Sigmoid colon (tissue), 7 donors: Measurements from ENCODE around the gene DHDDS. TPM values are rescaled to one million over a fixed set of nuclear protein-coding genes. Genes with fewer than 3 reads are reported as not detected.
"Not testable (repeated sequence)": the region's sequence is repeated elsewhere in the genome, so short reads cannot be mapped to it uniquely, and the experiment has no call there.

ENCODE experiments used
- DNase-seq: peaks from one replicate; pipeline ENCODE4 v3.0.0-alpha.2; 2019
- H3K27ac ChIP-seq, 4 donors: fragments of 200-600 bp; sonication (generic); one replicate each; pipeline ENCODE4 v1.5.1; 2016 to 2019; ENCODE audit warnings: mild to moderate bottlenecking in 1 of 4
- H3K27me3 ChIP-seq, 3 donors: fragments of 200-600 bp; sonication (generic); one replicate each; pipeline ENCODE4 v1.5.1; 2019; ENCODE audit warnings: mild to moderate bottlenecking in 1 of 3
- H3K36me3 ChIP-seq, 4 donors: fragments of 200-600 bp; sonication (generic); one replicate each; pipeline ENCODE4 v1.5.1; 2016 to 2019
- H3K4me1 ChIP-seq, 4 donors: fragments of 200-600 bp; sonication (generic); one replicate each; pipeline ENCODE4 v1.5.1; 2017 to 2019
- H3K4me3 ChIP-seq, 4 donors: fragments of 200-600 bp; sonication (generic); one replicate each; pipeline ENCODE4 v1.5.1; 2017 to 2019; ENCODE audit warnings: mild to moderate bottlenecking in 2 of 4, moderate library complexity in 1 of 4
- H3K9me3 ChIP-seq, 4 donors: fragments of 200-600 bp in 3 of 4; sonication (generic) in 3 of 4; one replicate each; pipeline versions ENCODE4 v1.5.1 to v1.6.1; 2013 to 2019
- CTCF ChIP-seq, 4 experiments: fragments of 450-650 bp in 3 of 4; fragments of 200-600 bp in 1 of 4; IDR thresholded peaks; one replicate each; pipeline ENCODE4 v1.5.1; 2016 to 2019; ENCODE audit warnings: antibody characterized with exemption in 4 of 4, mild to moderate bottlenecking in 3 of 4, moderate library complexity in 2 of 4
- EP300 ChIP-seq, 4 donors: sonication (generic); formaldehyde crosslinking; IDR thresholded peaks; one replicate each; pipeline ENCODE4 v1.6.1; 2017; ENCODE audit warnings: antibody characterized with exemption in 4 of 4
- POLR2A ChIP-seq, 2 donors: fragments of 450-650 bp; IDR thresholded peaks; one replicate each; pipeline ENCODE4 v1.6.1; 2016; ENCODE audit warnings: antibody characterized with exemption in 2 of 2, mild to moderate bottlenecking in 2 of 2, moderate library complexity in 2 of 2
- POLR2AphosphoS5 ChIP-seq, 4 donors: sonication (generic); formaldehyde crosslinking; IDR thresholded peaks; one replicate each; pipeline ENCODE4 v1.6.1; 2017; ENCODE audit warnings: antibody characterized with exemption in 4 of 4
- WGBS, 2 donors: extraction: QIAGEN DNeasy Blood & Tissue Kit; methylation state at CpG; one replicate each; pipeline ENCODE4 v1.1.7; 2013; 5-methylcytosine and 5-hydroxymethylcytosine counted together
- intact Hi-C: fragments of 100-400 bp; cut with DNase I; formaldehyde crosslinking; loops from one replicate; pipeline ENCODE4 v1.15.1; 2023
- polyA plus RNA-seq, 3 donors: library from polyadenylated mRNA; stranded (reverse); fragments of 200-250 nt; gene quantifications; one replicate each; pipeline ENCODE4 v1.2.3, GENCODE V29; 2013
- total RNA-seq, 4 donors: library from RNA; depleted of rRNA; stranded (reverse); fragments of >200 nt; gene quantifications; one replicate each; pipeline ENCODE4 v1.1.0, GENCODE V29; 2016
- donor health status: healthy with polysubstance abuse.
- donor health status: Bipolar disorder and iron deficiency.
- donor health status: healthy.

The DHDDS gene
- total and polyA plus RNA-seq, 7 donors = 16.6 to 64.3 (median 33.5) TPM

GRCh38 chr1:26498894-26499293 is 66.8 kb downstream of the DHDDS start:
- H3K4me1 ChIP-seq = peaks cover 3 to 17% (median 9%) of the 10 kb centered on the region in 4 donors
- H3K36me3 ChIP-seq = no peaks in the 10 kb centered on the region
- intact Hi-C loops = no loop called here
- TF ChIP-seq EP300 (IDR thresholded peaks at IDR 0.05) (no peak), CTCF (IDR thresholded peaks at IDR 0.05) (no peak), POLR2A (IDR thresholded peaks at IDR 0.05) (no peak), POLR2AphosphoS5 (IDR thresholded peaks at IDR 0.05) (no peak)
- DNase-seq = no peak
- H3K4me3 ChIP-seq = no peak overlapping the region
- 88 to 94% methylated on average over 7 of the region's 7 CpGs for WGBS, 2 donors
- no peaks in the 10 kb centered on the region for H3K27me3 ChIP-seq
- no peak overlapping the region for H3K27ac ChIP-seq
- no peaks in the 10 kb centered on the region for H3K9me3 ChIP-seq

- WGBS, 2 donors = 1% methylated on average over 74 of the region's 74 CpGs
- peak; percentile 92 for DNase-seq
- Histone ChIP-seq H3K36me3 (no peaks in the 10 kb centered on the region), H3K9me3 (no peaks in the 10 kb centered on the region), H3K27me3 (no peaks in the 10 kb centered on the region), H3K4me3 (peak overlapping the region; percentile 60 to 68 (median 63)), H3K4me1 (peaks cover 3 to 17% (median 9%) of the 10 kb centered on the region in 4 donors), H3K27ac (peak overlapping the region; percentile 85 to 96 (median 89))
- TF ChIP-seq POLR2AphosphoS5 (IDR thresholded peaks at IDR 0.05) (peak in 3 of 4 donors; percentile 48 to 84 (median 83)), CTCF (IDR thresholded peaks at IDR 0.05) (no peak)
- intact Hi-C loops = loop anchor here (1.0 to 5.0 kb wide), 4 partner anchors 28 to 287 kb away; partner anchors contain the start of genes HMGN2, PIGV and RPS6KA1
Measured at GRCh38 chr1:26500488-26501175, 68.5 kb downstream of the DHDDS start.

- H3K27ac ChIP-seq, H3K36me3 ChIP-seq, intact Hi-C loops, DNase-seq, H3K4me3 ChIP-seq, H3K27me3 ChIP-seq, H3K9me3 ChIP-seq, H3K4me1 ChIP-seq: not testable (repeated sequence)
- WGBS, 2 donors = 67 to 87% methylated on average over 2 of the region's 2 CpGs
Measured at GRCh38 chr1:26510711-26511110, 78.6 kb downstream of the DHDDS start.

DNA sequence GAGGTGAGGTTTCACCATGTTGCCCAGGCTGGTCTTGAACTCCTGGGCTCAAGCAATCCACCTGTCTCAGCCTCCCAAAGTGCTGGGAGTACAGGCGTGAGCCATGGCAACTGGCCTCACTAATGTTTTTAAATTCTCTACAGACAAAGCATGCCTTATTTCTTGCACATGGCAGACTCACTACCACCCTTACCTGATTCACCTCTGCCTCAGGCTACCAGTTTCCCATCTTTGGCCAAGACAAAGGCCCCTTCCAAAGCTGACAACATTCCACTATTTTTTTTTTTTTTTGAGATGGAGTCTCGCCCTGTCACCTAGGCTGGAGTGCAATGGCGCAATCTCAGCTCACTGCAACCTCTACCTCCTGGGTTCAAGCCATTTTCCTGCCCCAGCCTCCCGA is 83.7 kb downstream of the DHDDS start:
- H3K9me3 ChIP-seq, H3K27ac ChIP-seq, H3K27me3 ChIP-seq, DNase-seq, intact Hi-C loops, H3K4me1 ChIP-seq, H3K36me3 ChIP-seq, H3K4me3 ChIP-seq: not testable (repeated sequence)
- 85% methylated on average over 4 of the region's 4 CpGs for WGBS, 2 donors

GRCh38 chr1:26516987-26517765 is 85.1 kb downstream of the DHDDS start:
- TF ChIP-seq CTCF (IDR thresholded peaks at IDR 0.05) = no peak
- no peak for TF ChIP-seq EP300 (IDR thresholded peaks at IDR 0.05)
- no peak for TF ChIP-seq POLR2A (IDR thresholded peaks at IDR 0.05)
- no peak for TF ChIP-seq POLR2AphosphoS5 (IDR thresholded peaks at IDR 0.05)
- intact Hi-C loops = no loop called here
- no peaks in the 10 kb centered on the region for H3K27me3 ChIP-seq
- no peaks in the 10 kb centered on the region for H3K36me3 ChIP-seq
- H3K9me3 ChIP-seq = no peaks in the 10 kb centered on the region
- H3K4me3 ChIP-seq = no peak overlapping the region
- no peak overlapping the region for H3K27ac ChIP-seq
- H3K4me1 ChIP-seq = no peaks in the 10 kb centered on the region
- DNase-seq = no peak
- 88 to 93% methylated on average over 4 of the region's 4 CpGs for WGBS, 2 donors
